GM23338 (cell line): Measurements from ENCODE around the gene GRAMD2B. TPM values are rescaled to one million over a fixed set of nuclear protein-coding genes. Genes with fewer than 3 reads are reported as not detected.
"Not testable (repeated sequence)": the region's sequence is repeated elsewhere in the genome, so short reads cannot be mapped to it uniquely, and the experiment has no call there.

ENCODE experiments used
- ATAC-seq: fragments of 200-7000 bp; cut with Tn5 transposase; 3 replicates; pipeline ENCODE4 v1.9.1; 2020
- DNase-seq: peaks from one replicate; pipeline ENCODE4 v3.0.0-alpha.2; 2015; ENCODE audit warnings: low spot score
- H2AFZ ChIP-seq: fragments of 200-600 bp; sonication (generic); 2 replicates; pipeline ENCODE4 v1.8.0; 2016; ENCODE audit warnings: antibody characterized with exemption, mild to moderate bottlenecking, moderate library complexity
- H3F3A ChIP-seq: fragments of 200-600 bp; sonication (generic); replicated peaks from 2 replicates; pipeline ENCODE4 v1.8.0; 2017; ENCODE audit warnings: antibody characterized with exemption, mixed run types, low read depth
- H3K27ac ChIP-seq: fragments of 200-600 bp; sonication (generic); 2 replicates; pipeline ENCODE4 v1.6.1; 2016; ENCODE audit warnings: low read depth
- H3K27me3 ChIP-seq: fragments of 200-600 bp; sonication (generic); 2 replicates; pipeline ENCODE4 v1.8.0; 2016; ENCODE audit warnings: mild to moderate bottlenecking, mixed run types, moderate library complexity; ENCODE audit not compliant: insufficient read depth
- H3K36me3 ChIP-seq: fragments of 200-600 bp; sonication (generic); 2 replicates; pipeline ENCODE4 v1.8.0; 2016; ENCODE audit warnings: mild to moderate bottlenecking; ENCODE audit not compliant: insufficient read depth
- H3K4me1 ChIP-seq: fragments of 200-600 bp; sonication (generic); 2 replicates; pipeline ENCODE4 v1.8.0; 2016; ENCODE audit warnings: mild to moderate bottlenecking, moderate library complexity; ENCODE audit not compliant: insufficient read depth
- H3K4me2 ChIP-seq: fragments of 200-600 bp; sonication (generic); 2 replicates; pipeline ENCODE4 v1.7.1; 2017; ENCODE audit warnings: mixed run types
- H3K4me3 ChIP-seq: fragments of 200-600 bp; sonication (generic); 2 replicates; pipeline ENCODE4 v1.6.1; 2016; ENCODE audit warnings: mixed run types
- H3K79me2 ChIP-seq: fragments of 200-600 bp; sonication (generic); replicated peaks from 2 replicates; pipeline ENCODE4 v1.8.0; 2017; ENCODE audit warnings: mild to moderate bottlenecking; ENCODE audit not compliant: insufficient read depth
- H3K9me2 ChIP-seq: fragments of 200-600 bp; sonication (generic); 2 replicates; pipeline ENCODE4 v1.8.0; 2017; ENCODE audit not compliant: insufficient read depth
- H4K20me1 ChIP-seq: fragments of 200-600 bp; sonication (generic); replicated peaks from 2 replicates; pipeline ENCODE4 v1.8.0; 2017; ENCODE audit warnings: mild to moderate bottlenecking; ENCODE audit not compliant: insufficient read depth
- H3K27ac Mint-ChIP-seq: 2 replicates; pipeline ENCODE4 v1.8.0; 2020; ENCODE audit warnings: inconsistent platforms, mild to moderate bottlenecking, moderate library complexity, mixed read lengths
- H3K27me3 Mint-ChIP-seq: 3 replicates; pipeline ENCODE4 v1.8.0; 2022; ENCODE audit warnings: low read depth, mild to moderate bottlenecking, moderate library complexity, mixed read lengths, inconsistent platforms; ENCODE audit not compliant: insufficient read depth, poor library complexity
- H3K36me3 Mint-ChIP-seq: 3 replicates; pipeline ENCODE4 v1.8.0; 2021; ENCODE audit warnings: low read depth, mild to moderate bottlenecking, inconsistent platforms, moderate library complexity, mixed read lengths
- H3K4me1 Mint-ChIP-seq: 3 replicates; pipeline ENCODE4 v1.8.0; 2020; ENCODE audit warnings: mild to moderate bottlenecking, inconsistent platforms, mixed read lengths
- H3K4me3 Mint-ChIP-seq: 3 replicates; pipeline ENCODE4 v1.8.0; 2021; ENCODE audit warnings: moderate library complexity, mild to moderate bottlenecking, inconsistent platforms, mixed read lengths
- H3K9me3 Mint-ChIP-seq: 3 replicates; pipeline ENCODE4 v1.8.0; 2020; ENCODE audit warnings: moderate library complexity, mild to moderate bottlenecking, inconsistent platforms, mixed read lengths
- CREB1 ChIP-seq: fragments of 250-450 bp; sonication (Bioruptor Pico); IDR thresholded peaks from 2 replicates; pipeline ENCODE4 v1.5.0; 2020; ENCODE audit warnings: low read depth, mild to moderate bottlenecking, moderate library complexity
- CTCF ChIP-seq, 2 experiments: fragments of 200-600 bp in 1 of 2; sonication (generic) in 1 of 2; conservative IDR thresholded peaks; 2 replicates each; pipeline versions ENCODE4 v1.5.1 to v1.6.1; 2016 to 2017; ENCODE audit warnings: antibody characterized with exemption in 2 of 2, low read depth in 2 of 2, mild to moderate bottlenecking in 2 of 2, moderate library complexity in 1 of 2
- ETS1 ChIP-seq: IDR thresholded peaks from 2 replicates; pipeline ENCODE4 v1.6.1; 2016; ENCODE audit warnings: antibody characterized with exemption
- EZH2 ChIP-seq: fragments of 200-600 bp; sonication (generic); IDR thresholded peaks from one replicate; pipeline ENCODE4 v1.8.0; 2017; ENCODE audit warnings: antibody characterized with exemption, mild to moderate bottlenecking, low read depth; ENCODE audit not compliant: unreplicated experiment
- EZH2phosphoT487 ChIP-seq: fragments of 200-600 bp; sonication (generic); IDR thresholded peaks from one replicate; pipeline ENCODE4 v1.8.1; 2018; ENCODE audit warnings: antibody characterized with exemption; ENCODE audit not compliant: unreplicated experiment
- JUNB ChIP-seq: IDR thresholded peaks from one replicate; pipeline ENCODE4 v1.6.1; 2016; ENCODE audit warnings: antibody characterized with exemption; ENCODE audit not compliant: unreplicated experiment
- POLR2AphosphoS5 ChIP-seq: IDR thresholded peaks from 2 replicates; pipeline ENCODE4 v1.6.1; 2016; ENCODE audit warnings: antibody characterized with exemption, low read depth
- REST ChIP-seq: IDR thresholded peaks from one replicate; pipeline ENCODE4 v1.6.1; 2018; ENCODE audit warnings: antibody characterized with exemption; ENCODE audit not compliant: unreplicated experiment
- STAT1 ChIP-seq: IDR thresholded peaks from one replicate; pipeline ENCODE4 v1.6.1; 2016; ENCODE audit warnings: antibody characterized with exemption; ENCODE audit not compliant: unreplicated experiment
- polyA plus RNA-seq: library from polyadenylated mRNA; unstranded; fragments of >200 nt; fragmentation: Nextera tagmentation; extraction: Ambion mirVana; gene quantifications from 2 replicates; pipeline ENCODE4 v1.2.1, GENCODE V29; 2016
- total RNA-seq: library from RNA; depleted of rRNA; stranded (reverse); fragments of >200 nt; shearing (Covaris generic); gene quantifications from 2 replicates; pipeline ENCODE4 v1.2.3, GENCODE V29; 2014

The GRAMD2B gene
- total and polyA plus RNA-seq, 2 experiments from 2014 or later = 9.7 to 16.9 TPM

GRCh38 chr5:126377424-126377823 is 45.8 kb upstream of the GRAMD2B start (continued):
- TF ChIP-seq CTCF (conservative IDR thresholded peaks at IDR 0.05; ENCODE audit: low read depth in 2 of 2) (no peak), REST (no peak)

GRCh38 chr5:126380316-126380715 is 42.9 kb upstream of the GRAMD2B start:
- not testable (repeated sequence) for H3K79me2 ChIP-seq, H3K9me2 ChIP-seq, H3K4me3 ChIP-seq, H3K36me3 ChIP-seq, H3K36me3 Mint-ChIP-seq, H3K27ac Mint-ChIP-seq, H3K4me3 Mint-ChIP-seq, DNase-seq, H2AFZ ChIP-seq, H3K27ac ChIP-seq, ATAC-seq, H3K4me1 Mint-ChIP-seq, H3K27me3 Mint-ChIP-seq, H3K9me3 Mint-ChIP-seq, H3K4me1 ChIP-seq, H3K27me3 ChIP-seq, H3K4me2 ChIP-seq, H3F3A ChIP-seq, H4K20me1 ChIP-seq

- H3K4me1 Mint-ChIP-seq = peaks cover 12% of the 10 kb centered on the region; the same call in 2 of the 3 replicates
- Histone ChIP-seq H3K36me3 (no peaks in the 10 kb centered on the region), H3K4me2 (no peak overlapping the region), H3K79me2 (no peaks in the 10 kb centered on the region), H3K27me3 (no peaks in the 10 kb centered on the region), H4K20me1 (no peaks in the 10 kb centered on the region), H3K27ac (no peak overlapping the region), H2AFZ (no peak overlapping the region), H3F3A (no peaks in the 10 kb centered on the region), H3K9me2 (no peaks in the 10 kb centered on the region), H3K4me1 (no peaks in the 10 kb centered on the region), H3K4me3 (no peak overlapping the region)
- ATAC-seq = no peak
- no peaks in the 10 kb centered on the region for H3K9me3 Mint-ChIP-seq
- H3K27me3 Mint-ChIP-seq = no peaks in the 10 kb centered on the region
- no peak overlapping the region for H3K27ac Mint-ChIP-seq
- TF ChIP-seq REST = no peak
- TF ChIP-seq STAT1 = no peak
- no peak for TF ChIP-seq POLR2AphosphoS5
- TF ChIP-seq CREB1 (CRISPR knock-in tag) = no peak
- TF ChIP-seq EZH2 = no peak
- TF ChIP-seq ETS1 = no peak
- TF ChIP-seq CTCF (conservative IDR thresholded peaks at IDR 0.05; ENCODE audit: low read depth in 2 of 2) = no peak
- TF ChIP-seq EZH2phosphoT487 = no peak
- TF ChIP-seq JUNB = no peak
- peaks cover 6% of the 10 kb centered on the region; the same call in 2 of the 3 replicates for H3K36me3 Mint-ChIP-seq
- DNase-seq = no peak
- H3K4me3 Mint-ChIP-seq = no peak overlapping the region
Observed at GRCh38 chr5:126383246-126383645, 40.0 kb upstream of the GRAMD2B start.
